Esophagus squamous epithelium (tissue), 5 donors: ENCODE results near the gene BRD3. TPM values are rescaled to one million over a fixed set of nuclear protein-coding genes. Genes with fewer than 3 reads are reported as not detected.

ENCODE experiments used
- DNase-seq: peaks from one replicate; lab custom pipeline; 2025; lab: John Stamatoyannopoulos, UW
- H3K27ac ChIP-seq, 4 donors: fragments of 200-600 bp; sonication (generic); one replicate each; pipeline ENCODE4 v1.5.1; 2016 to 2019; ENCODE audit warnings: mild to moderate bottlenecking in 1 of 4
- H3K27me3 ChIP-seq, 4 donors: fragments of 200-600 bp; sonication (generic); 1 replicate in 3 of 4; 2 replicates in 1 of 4; pipeline versions ENCODE4 v1.5.1 to v1.6.0; 2017 to 2021; ENCODE audit warnings: antibody characterized with exemption in 1 of 4
- H3K36me3 ChIP-seq, 3 donors: fragments of 200-600 bp; sonication (generic); one replicate each; pipeline ENCODE4 v1.5.1; 2016 to 2019
- H3K4me1 ChIP-seq, 3 donors: fragments of 200-600 bp; sonication (generic); one replicate each; pipeline ENCODE4 v1.5.1; 2017 to 2019
- H3K4me3 ChIP-seq, 4 donors: fragments of 200-600 bp; sonication (generic); 1 replicate in 3 of 4; 2 replicates in 1 of 4; pipeline ENCODE4 v1.5.1; 2016 to 2019; ENCODE audit warnings: mild to moderate bottlenecking in 2 of 4, moderate library complexity in 1 of 4
- H3K9me3 ChIP-seq, 3 donors: fragments of 200-600 bp; sonication (generic); one replicate each; pipeline ENCODE4 v1.5.1; 2016 to 2019
- POLR2A ChIP-seq, 4 donors: fragments of 450-650 bp; IDR thresholded peaks; one replicate each; pipeline ENCODE4 v1.6.1; 2017; ENCODE audit warnings: antibody characterized with exemption in 4 of 4, mild to moderate bottlenecking in 4 of 4, moderate library complexity in 3 of 4
- WGBS, 2 donors: methylation state at CpG; one replicate each; pipeline ENCODE4 v1.1.5; 2018; 5-methylcytosine and 5-hydroxymethylcytosine counted together
- intact Hi-C: fragments of 100-400 bp; cut with DNase I; formaldehyde crosslinking; loops from one replicate; pipeline ENCODE4 v1.15.0; 2022
- total RNA-seq, 4 donors: library from RNA; depleted of rRNA; stranded (reverse); fragments of >200 nt; gene quantifications; one replicate each; pipeline ENCODE4 v1.1.0, GENCODE V29; 2016
- TF ChIP-seq, protein P1 (sequence below), 6 experiments: fragments of 450-650 bp in 4 of 6; fragments of 200-600 bp in 2 of 6; sonication (generic) in 2 of 6; IDR thresholded peaks; one replicate each; pipeline ENCODE4 v1.5.1; 2016 to 2019; ENCODE audit warnings: antibody characterized with exemption in 6 of 6, mild to moderate bottlenecking in 4 of 6, moderate library complexity in 4 of 6
- donor health status: DM: yes; HTN: yes; CAD: no.

Gene BRD3
- total RNA-seq, 4 donors from 2014 or later: 7.2 to 23.7 (median 9.4) TPM

GRCh38 chr9:134066913-134067851, 644 bp downstream of the BRD3 start:
- 2 to 3% methylated on average over 7 to 25 of the region's 126 CpGs for WGBS, 2 donors

DNA sequence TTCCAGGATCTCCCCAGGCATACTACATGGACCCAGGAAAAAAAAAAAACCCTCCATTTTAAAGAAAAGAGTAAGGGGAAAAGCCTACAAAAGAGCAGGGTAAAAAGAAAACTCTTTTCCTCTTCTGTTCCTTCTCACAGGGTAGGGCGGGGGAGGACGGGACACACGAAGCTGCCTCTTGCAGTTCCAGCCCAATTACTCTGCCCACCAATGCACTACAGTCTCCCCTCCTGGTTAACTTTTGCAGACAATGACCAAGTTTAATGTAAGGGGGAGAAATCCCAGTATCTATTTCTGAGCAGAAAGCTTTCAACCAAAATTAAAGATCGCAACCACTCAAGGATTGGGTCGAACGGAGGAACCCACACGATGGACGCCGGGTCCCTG, 1.3 kb downstream of the BRD3 start:
- peaks cover 0 to 17% (median 0%) of the 10 kb centered on the region in 4 donors for H3K27me3 ChIP-seq
- no peak for DNase-seq
- H3K36me3 ChIP-seq: no peaks in the 10 kb centered on the region
- H3K27ac ChIP-seq: peak overlapping the region; percentile 78 to 100 (median 94)
- intact Hi-C loops: no loop called here
- H3K4me1 ChIP-seq: peaks cover 33 to 66% (median 39%) of the 10 kb centered on the region in 3 donors
- no peaks in the 10 kb centered on the region for H3K9me3 ChIP-seq
- peak overlapping the region; percentile 59 to 99 (median 78) for H3K4me3 ChIP-seq
- WGBS, 2 donors: 0 to 7% methylated on average over 7 to 9 of the region's 9 CpGs
- TF ChIP-seq POLR2A (IDR thresholded peaks at IDR 0.05): no peak
- TF ChIP-seq, protein P1, sequence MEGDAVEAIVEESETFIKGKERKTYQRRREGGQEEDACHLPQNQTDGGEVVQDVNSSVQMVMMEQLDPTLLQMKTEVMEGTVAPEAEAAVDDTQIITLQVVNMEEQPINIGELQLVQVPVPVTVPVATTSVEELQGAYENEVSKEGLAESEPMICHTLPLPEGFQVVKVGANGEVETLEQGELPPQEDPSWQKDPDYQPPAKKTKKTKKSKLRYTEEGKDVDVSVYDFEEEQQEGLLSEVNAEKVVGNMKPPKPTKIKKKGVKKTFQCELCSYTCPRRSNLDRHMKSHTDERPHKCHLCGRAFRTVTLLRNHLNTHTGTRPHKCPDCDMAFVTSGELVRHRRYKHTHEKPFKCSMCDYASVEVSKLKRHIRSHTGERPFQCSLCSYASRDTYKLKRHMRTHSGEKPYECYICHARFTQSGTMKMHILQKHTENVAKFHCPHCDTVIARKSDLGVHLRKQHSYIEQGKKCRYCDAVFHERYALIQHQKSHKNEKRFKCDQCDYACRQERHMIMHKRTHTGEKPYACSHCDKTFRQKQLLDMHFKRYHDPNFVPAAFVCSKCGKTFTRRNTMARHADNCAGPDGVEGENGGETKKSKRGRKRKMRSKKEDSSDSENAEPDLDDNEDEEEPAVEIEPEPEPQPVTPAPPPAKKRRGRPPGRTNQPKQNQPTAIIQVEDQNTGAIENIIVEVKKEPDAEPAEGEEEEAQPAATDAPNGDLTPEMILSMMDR (IDR thresholded peaks at IDR 0.05): no peak

More at GRCh38 chr9:134066913-134067851, 644 bp downstream of the BRD3 start:
- H3K4me3 ChIP-seq: peak overlapping the region; percentile 59 to 99 (median 92)
- H3K27ac ChIP-seq: peak overlapping the region; percentile 78 to 100 (median 94)
- TF ChIP-seq, protein P1 (IDR thresholded peaks at IDR 0.05): no peak
- TF ChIP-seq POLR2A (IDR thresholded peaks at IDR 0.05): no peak
- peaks cover 0 to 20% (median 0%) of the 10 kb centered on the region in 4 donors for H3K27me3 ChIP-seq
- DNase-seq: no peak
- intact Hi-C loops: no loop called here
- peaks cover 26 to 59% (median 32%) of the 10 kb centered on the region in 3 donors for H3K4me1 ChIP-seq
- no peaks in the 10 kb centered on the region for H3K36me3 ChIP-seq
- no peaks in the 10 kb centered on the region for H3K9me3 ChIP-seq

- Histone ChIP-seq H3K4me3 (peak overlapping the region; percentile 59 to 99 (median 78)), H3K4me1 (peaks cover 40 to 73% (median 46%) of the 10 kb centered on the region in 3 donors), H3K27me3 (peaks cover 0 to 16% (median 0%) of the 10 kb centered on the region in 4 donors), H3K9me3 (no peaks in the 10 kb centered on the region), H3K36me3 (no peaks in the 10 kb centered on the region), H3K27ac (peak overlapping the region; percentile 52 to 100 (median 83))
- intact Hi-C loops: no loop called here
- TF ChIP-seq POLR2A (IDR thresholded peaks at IDR 0.05): peak in 1 of 4 donors; percentile 7
- TF ChIP-seq, protein P1 (IDR thresholded peaks at IDR 0.05): no peak
- no peak for DNase-seq
- 3 to 5% methylated on average over 7 to 22 of the region's 28 CpGs for WGBS, 2 donors
These were observed 2.0 kb downstream of the BRD3 start for GRCh38 chr9:134065612-134066419.

DNA sequence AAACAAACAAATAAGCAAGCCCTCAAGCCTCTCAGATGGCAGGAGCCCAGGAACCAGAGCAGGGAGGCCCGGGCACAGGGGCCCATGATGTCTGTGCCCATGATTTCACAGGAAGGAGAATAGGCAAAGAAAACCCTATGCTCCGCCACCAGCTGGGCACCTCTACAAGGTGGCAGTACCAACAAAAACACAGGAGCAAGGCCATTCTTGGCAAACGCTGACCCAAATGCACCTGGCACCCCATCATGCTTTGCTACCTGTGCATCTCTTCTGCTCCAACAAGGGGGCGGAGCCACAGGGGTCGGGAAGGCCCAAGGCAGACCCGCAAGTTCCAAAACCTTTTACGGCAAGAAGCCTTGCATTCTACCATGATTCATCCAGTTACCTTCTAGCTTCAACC, 3.1 kb downstream of the BRD3 start:
- Histone ChIP-seq H3K27ac (no peak overlapping the region), H3K9me3 (no peaks in the 10 kb centered on the region), H3K27me3 (peaks cover 0 to 5% (median 0%) of the 10 kb centered on the region in 4 donors), H3K36me3 (no peaks in the 10 kb centered on the region), H3K4me1 (peaks cover 45 to 84% (median 51%) of the 10 kb centered on the region in 3 donors), H3K4me3 (no peak overlapping the region)
- DNase-seq: no peak
- intact Hi-C loops: no loop called here
- no peak for TF ChIP-seq POLR2A (IDR thresholded peaks at IDR 0.05)
- TF ChIP-seq, protein P1 (IDR thresholded peaks at IDR 0.05): no peak
- 78 to 89% methylated on average over 5 to 7 of the region's 7 CpGs for WGBS, 2 donors
